K562 (cell line): ENCODE data around the gene BEND6.

Experiments used
- BCLAF1 ChIP-seq, 2 experiments: fragments of 450-650 bp in 1 of 2; IDR thresholded peaks; 2 replicates each; pipeline ENCODE4 v1.6.1; 2011 to 2017; ENCODE audit warnings: low read depth in 2 of 2, antibody characterized with exemption in 1 of 2, borderline replicate concordance in 1 of 2, low read length in 1 of 2, mild to moderate bottlenecking in 1 of 2, mixed read lengths in 1 of 2; ENCODE audit not compliant: control insufficient read depth in 1 of 2
- FOXK1 ChIP-seq: sonication (generic); formaldehyde crosslinking; IDR thresholded peaks from 2 replicates; pipeline ENCODE4 v1.8.0; 2022; ENCODE audit warnings: missing genetic modification reagents, mild to moderate bottlenecking, borderline replicate concordance
- HDAC8 ChIP-seq: fragments of 450-650 bp; IDR thresholded peaks from 2 replicates; pipeline ENCODE4 v1.6.1; 2016; ENCODE audit warnings: mild to moderate bottlenecking, missing genetic modification characterization, moderate library complexity, missing compliant biosample characterization
- MXI1 ChIP-seq: IDR thresholded peaks from 2 replicates; pipeline ENCODE4 v1.6.1; 2011; ENCODE audit warnings: low read depth, mild to moderate bottlenecking, improper control_type of control experiment, low read length

GRCh38 chr6:57006101-57006500 lies 51.2 kb downstream of the BEND6 start:
- no peak for TF ChIP-seq HDAC8 (tag)
- TF ChIP-seq BCLAF1 (IDR thresholded peaks at IDR 0.05; ENCODE audit: borderline replicate concordance in 1 of 2, control insufficient read depth in 1 of 2, low read depth in 2 of 2, low read length in 1 of 2), result no peak
- TF ChIP-seq FOXK1 (CRISPR knock-in tag), result no peak
- TF ChIP-seq MXI1, result no peak
